HL-60 (cell line): ENCODE measurements around the gene TMEM126B.

Source experiments
- DNase-seq, 2 experiments: peaks; one replicate each; pipeline ENCODE4 v3.0.0-alpha.2; 2010 to 2020; ENCODE audit warnings: low read depth in 1 of 2, low spot score in 1 of 2
- H3K27ac ChIP-seq: fragments of 250-450 bp; sonication (Bioruptor Pico); replicated peaks from 2 replicates; pipeline ENCODE4 v1.5.1; 2020; ENCODE audit warnings: mild to moderate bottlenecking, moderate library complexity
- H3K27me3 ChIP-seq: fragments of 250-450 bp; sonication (Bioruptor Pico); 2 replicates; pipeline ENCODE4 v1.5.1; 2021; ENCODE audit warnings: mild to moderate bottlenecking, moderate library complexity; ENCODE audit not compliant: insufficient read depth, poor library complexity, severe bottlenecking
- H3K4me3 ChIP-seq: replicated peaks from 2 replicates; pipeline ENCODE4 v1.5.1; 2011; ENCODE audit warnings: mild to moderate bottlenecking, control low read depth, low read length; ENCODE audit not compliant: insufficient read depth
- GABPA ChIP-seq: IDR thresholded peaks from 2 replicates; pipeline ENCODE4 v1.6.1; 2012; ENCODE audit warnings: low read depth
- POLR2AphosphoS5 ChIP-seq: IDR thresholded peaks from 2 replicates; pipeline ENCODE4 v1.6.1; 2012; ENCODE audit warnings: low read depth
- REST ChIP-seq: IDR thresholded peaks from 2 replicates; pipeline ENCODE4 v1.6.1; 2012; ENCODE audit warnings: low read depth; ENCODE audit not compliant: insufficient replicate concordance
- SPI1 ChIP-seq: IDR thresholded peaks from 2 replicates; pipeline ENCODE4 v1.6.1; 2012; ENCODE audit warnings: low read depth, mild to moderate bottlenecking, borderline replicate concordance
- TF ChIP-seq, protein P1 (sequence below): IDR thresholded peaks from one replicate; pipeline ENCODE4 v1.5.1; 2011; ENCODE audit warnings: low read length, control low read depth, inconsistent platforms; ENCODE audit not compliant: insufficient read depth

TMEM126B gene

DNA sequence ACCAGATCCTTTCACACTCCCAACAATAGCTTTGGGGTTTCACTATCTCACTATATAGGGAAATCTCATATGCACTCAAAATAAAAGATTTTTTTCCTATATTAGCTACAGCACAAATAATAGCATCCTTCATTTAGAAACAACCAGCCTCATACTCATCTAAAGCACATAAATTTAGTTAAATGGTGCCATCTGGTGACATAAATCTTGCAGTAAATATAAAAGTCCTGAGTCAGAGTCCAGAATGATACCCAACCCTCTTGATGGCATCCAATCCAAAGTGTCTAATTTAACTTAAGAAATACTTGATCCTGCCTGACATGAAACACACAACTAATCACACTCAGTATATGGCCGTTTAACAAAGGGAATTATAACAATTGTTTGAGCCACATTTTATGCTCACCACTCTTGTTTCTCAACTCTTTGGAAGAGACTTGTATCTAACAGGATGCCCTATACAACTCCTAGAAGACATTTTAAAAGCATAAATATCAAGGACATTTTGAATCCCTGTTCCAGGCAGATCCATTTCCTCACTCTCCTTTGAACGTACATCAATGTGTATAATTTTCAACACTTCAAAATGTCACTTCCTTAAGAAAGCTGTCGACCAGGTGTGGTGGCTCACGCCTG, 37.4 kb upstream of the TMEM126B start:
- Histone ChIP-seq H3K27me3 (no peaks in the 10 kb centered on the region), H3K4me3 (no peak overlapping the region), H3K27ac (no peak overlapping the region)
- TF ChIP-seq, protein P1, sequence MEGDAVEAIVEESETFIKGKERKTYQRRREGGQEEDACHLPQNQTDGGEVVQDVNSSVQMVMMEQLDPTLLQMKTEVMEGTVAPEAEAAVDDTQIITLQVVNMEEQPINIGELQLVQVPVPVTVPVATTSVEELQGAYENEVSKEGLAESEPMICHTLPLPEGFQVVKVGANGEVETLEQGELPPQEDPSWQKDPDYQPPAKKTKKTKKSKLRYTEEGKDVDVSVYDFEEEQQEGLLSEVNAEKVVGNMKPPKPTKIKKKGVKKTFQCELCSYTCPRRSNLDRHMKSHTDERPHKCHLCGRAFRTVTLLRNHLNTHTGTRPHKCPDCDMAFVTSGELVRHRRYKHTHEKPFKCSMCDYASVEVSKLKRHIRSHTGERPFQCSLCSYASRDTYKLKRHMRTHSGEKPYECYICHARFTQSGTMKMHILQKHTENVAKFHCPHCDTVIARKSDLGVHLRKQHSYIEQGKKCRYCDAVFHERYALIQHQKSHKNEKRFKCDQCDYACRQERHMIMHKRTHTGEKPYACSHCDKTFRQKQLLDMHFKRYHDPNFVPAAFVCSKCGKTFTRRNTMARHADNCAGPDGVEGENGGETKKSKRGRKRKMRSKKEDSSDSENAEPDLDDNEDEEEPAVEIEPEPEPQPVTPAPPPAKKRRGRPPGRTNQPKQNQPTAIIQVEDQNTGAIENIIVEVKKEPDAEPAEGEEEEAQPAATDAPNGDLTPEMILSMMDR: no peak
- TF ChIP-seq POLR2AphosphoS5 (no peak), SPI1 (no peak), REST (no peak), GABPA (no peak)
- DNase-seq: no peak

- no peak overlapping the region for H3K27ac ChIP-seq
- TF ChIP-seq, protein P1: peak; percentile 17
- TF ChIP-seq GABPA: no peak
- H3K27me3 ChIP-seq: no peaks in the 10 kb centered on the region
- DNase-seq: peak in 1 of 2 experiments; percentile 5
- no peak overlapping the region for H3K4me3 ChIP-seq
These were observed 33.0 kb upstream of the TMEM126B start for GRCh38 chr11:85595285-85595884.

DNA sequence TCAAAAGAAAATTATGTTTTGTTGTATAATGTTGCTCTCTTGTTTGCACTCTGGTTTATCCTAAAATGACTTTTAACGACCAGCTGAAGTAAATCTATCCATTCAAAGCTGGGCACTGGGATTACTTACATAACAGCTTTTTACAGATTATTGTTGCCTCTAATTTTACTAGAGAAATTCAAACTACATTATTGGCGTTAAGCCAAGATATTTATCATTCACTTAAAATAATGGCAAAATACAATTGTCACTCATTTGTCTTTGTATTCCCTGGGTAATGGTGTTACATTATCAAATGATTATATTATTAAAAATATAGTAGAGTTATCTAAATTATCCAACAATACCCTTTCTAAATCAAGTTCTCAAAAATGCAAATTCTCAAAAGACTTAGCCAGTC, 31.5 kb upstream of the TMEM126B start:
- Histone ChIP-seq H3K27ac (no peak overlapping the region), H3K27me3 (no peaks in the 10 kb centered on the region), H3K4me3 (no peak overlapping the region)
- no peak for TF ChIP-seq POLR2AphosphoS5
- TF ChIP-seq REST: no peak
- no peak for TF ChIP-seq GABPA
- no peak for TF ChIP-seq SPI1
- TF ChIP-seq, protein P1: no peak
- DNase-seq: no peak
